Activated T-cell treated with anti-CD3 and anti-CD28 coated beads, Interleukin-2, amount 50 U/mL, for 24 hours (primary cell): ENCODE measurements around the gene HSD11B1.
A peak's percentile ranks its signal among the peaks of the same experiment; 100 is the strongest.

Experiments used
- DNase-seq: peaks from one replicate; pipeline ENCODE4 v3.0.0-alpha.2; 2020
- H3K27ac Mint-ChIP-seq: 2 replicates; pipeline ENCODE4 v1.8.0; 2020; ENCODE audit warnings: mild to moderate bottlenecking, mixed read lengths
- H3K27me3 Mint-ChIP-seq: 2 replicates; pipeline ENCODE4 v1.8.0; 2020; ENCODE audit warnings: mixed read lengths
- H3K36me3 Mint-ChIP-seq: 2 replicates; pipeline ENCODE4 v1.8.0; 2020; ENCODE audit warnings: low read depth, mixed read lengths
- H3K4me1 Mint-ChIP-seq: 2 replicates; pipeline ENCODE4 v1.8.0; 2020; ENCODE audit warnings: low read depth, mixed read lengths
- H3K4me3 Mint-ChIP-seq: 2 replicates; pipeline ENCODE4 v1.8.0; 2020; ENCODE audit warnings: mild to moderate bottlenecking, moderate library complexity, mixed read lengths
- H3K9me3 Mint-ChIP-seq: 2 replicates; pipeline ENCODE4 v1.8.0; 2020; ENCODE audit warnings: mixed read lengths

HSD11B1 gene

DNA sequence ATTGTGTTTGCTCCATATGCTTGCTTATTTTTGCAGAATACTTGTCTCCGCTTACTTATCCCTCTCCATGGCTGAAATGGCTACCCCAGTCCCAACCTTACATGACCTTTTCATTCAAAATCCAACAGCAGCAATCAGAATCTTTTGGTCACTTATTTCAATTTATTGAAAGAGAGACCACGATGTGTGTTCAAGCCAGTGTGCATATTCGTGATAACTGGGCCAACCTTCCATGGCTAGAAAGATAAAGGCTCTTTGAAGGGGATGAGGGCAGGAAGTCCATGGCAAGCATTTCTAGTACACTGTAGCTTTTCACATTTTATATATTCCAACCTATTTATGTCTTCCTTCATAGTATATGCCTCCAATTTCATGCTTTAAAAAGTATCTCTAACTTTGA, 23.1 kb downstream of the HSD11B1 start:
- no peak overlapping the region for H3K27ac Mint-ChIP-seq
- no peak for DNase-seq
- no peaks in the 10 kb centered on the region for H3K9me3 Mint-ChIP-seq
- no peaks in the 10 kb centered on the region for H3K27me3 Mint-ChIP-seq
- no peak overlapping the region for H3K4me3 Mint-ChIP-seq
- peaks cover 49% of the 10 kb centered on the region for H3K4me1 Mint-ChIP-seq
- no peaks in the 10 kb centered on the region for H3K36me3 Mint-ChIP-seq

DNA sequence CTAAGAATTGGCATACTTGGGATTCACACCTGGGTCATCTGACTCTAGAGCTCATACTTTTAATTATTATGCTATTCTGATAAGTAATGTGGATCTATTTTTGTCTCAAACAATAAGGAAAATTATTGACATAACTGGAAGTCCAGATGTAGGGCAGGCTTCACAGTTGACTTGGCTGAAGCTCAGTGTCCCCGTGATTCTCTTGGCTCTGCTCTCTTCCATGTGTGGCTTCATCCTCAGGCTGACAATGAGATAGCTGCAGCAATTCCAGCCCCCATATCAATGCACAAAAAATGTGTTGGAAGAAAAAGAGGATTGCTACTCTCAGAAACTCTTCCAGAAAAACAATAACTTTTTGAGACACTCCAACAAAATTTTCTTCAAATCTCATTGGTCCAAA, 23.8 kb downstream of the HSD11B1 start:
- H3K36me3 Mint-ChIP-seq: no peaks in the 10 kb centered on the region
- no peak overlapping the region for H3K4me3 Mint-ChIP-seq
- H3K27ac Mint-ChIP-seq: no peak overlapping the region
- DNase-seq: no peak
- H3K4me1 Mint-ChIP-seq: peaks cover 48% of the 10 kb centered on the region
- H3K9me3 Mint-ChIP-seq: no peaks in the 10 kb centered on the region
- no peaks in the 10 kb centered on the region for H3K27me3 Mint-ChIP-seq

DNA sequence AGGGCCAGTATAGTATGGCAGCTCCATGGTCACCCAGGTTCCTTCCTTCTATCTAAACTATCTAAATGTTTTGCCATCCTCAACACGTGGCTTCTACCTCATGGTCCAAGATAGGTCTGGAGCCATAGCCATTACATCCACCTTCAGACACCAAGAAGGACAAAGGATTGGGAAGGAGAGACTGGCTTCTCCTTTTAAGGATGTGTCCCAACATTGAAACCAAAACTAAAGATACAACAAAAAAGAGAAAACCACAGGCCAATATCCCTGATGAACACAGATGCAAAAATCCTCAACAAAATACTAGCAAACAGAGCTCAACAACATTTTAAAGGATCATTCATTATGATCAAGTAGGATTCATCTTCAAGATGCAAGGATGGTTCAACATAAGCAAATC, 24.8 kb downstream of the HSD11B1 start:
- H3K4me3 Mint-ChIP-seq: no peak overlapping the region
- H3K27me3 Mint-ChIP-seq: no peaks in the 10 kb centered on the region
- H3K27ac Mint-ChIP-seq: no peak overlapping the region
- no peaks in the 10 kb centered on the region for H3K36me3 Mint-ChIP-seq
- DNase-seq: no peak
- H3K4me1 Mint-ChIP-seq: peaks cover 46% of the 10 kb centered on the region
- H3K9me3 Mint-ChIP-seq: no peaks in the 10 kb centered on the region

DNA sequence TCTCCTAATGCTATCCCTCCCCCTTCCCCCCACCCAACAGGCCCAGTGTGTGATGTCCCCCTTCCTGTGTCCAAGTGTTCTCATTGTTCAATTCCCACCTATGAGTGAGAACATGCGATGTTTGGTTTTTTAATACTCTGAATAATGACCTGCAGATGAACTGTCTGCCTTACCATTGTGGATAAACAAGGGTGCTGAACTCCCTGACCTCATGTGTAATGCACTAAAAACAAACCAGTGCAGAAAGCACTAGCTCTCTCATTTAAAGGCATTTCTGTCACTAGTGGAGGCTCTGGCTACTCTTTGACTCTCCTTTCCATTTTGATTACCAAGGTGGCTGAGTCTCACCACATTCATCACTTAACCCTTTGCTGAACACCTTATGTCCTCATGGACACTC, 28.1 kb downstream of the HSD11B1 start:
- no peak overlapping the region for H3K27ac Mint-ChIP-seq
- H3K36me3 Mint-ChIP-seq: no peaks in the 10 kb centered on the region
- no peak for DNase-seq
- no peaks in the 10 kb centered on the region for H3K27me3 Mint-ChIP-seq
- H3K9me3 Mint-ChIP-seq: no peaks in the 10 kb centered on the region
- H3K4me3 Mint-ChIP-seq: no peak overlapping the region
- peaks cover 46% of the 10 kb centered on the region for H3K4me1 Mint-ChIP-seq

DNA sequence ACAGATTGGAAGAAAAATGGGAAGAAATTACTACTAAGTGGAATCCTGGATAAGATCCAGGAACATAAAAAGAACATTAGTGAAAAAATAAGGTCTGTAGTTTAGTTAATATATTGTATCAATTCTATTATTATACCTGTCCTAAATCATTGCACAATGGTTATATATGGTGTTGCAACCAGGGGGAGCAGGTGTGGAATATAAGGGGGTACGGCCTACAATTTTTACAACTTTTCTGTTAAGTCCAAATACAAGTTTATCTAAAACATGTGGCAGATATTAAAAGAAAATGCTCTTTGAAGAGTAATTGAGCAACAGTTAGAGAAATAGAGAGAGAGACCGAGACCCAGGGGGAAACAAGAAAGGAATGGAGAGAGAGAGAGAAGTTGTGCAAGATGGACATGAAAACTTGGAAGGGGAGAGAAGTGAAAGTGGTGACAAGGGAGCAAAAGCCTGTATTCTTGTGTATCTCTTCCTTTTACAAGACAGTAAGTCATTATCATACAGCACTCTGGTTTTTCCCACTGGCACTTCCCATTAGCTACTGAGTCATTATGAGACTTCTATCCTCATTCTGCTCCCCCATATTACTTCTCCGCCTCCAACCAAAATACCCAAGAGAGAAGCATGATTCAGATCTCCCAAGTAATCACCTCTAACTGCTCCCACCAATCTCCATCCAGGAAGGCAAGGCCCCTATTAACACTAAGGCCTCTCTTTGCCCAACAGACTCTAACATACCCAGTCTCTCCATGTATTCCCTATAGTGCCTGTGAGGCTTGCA, 29.0 kb downstream of the HSD11B1 start:
- Mint-ChIP-seq H3K27ac (peak overlapping the region; percentile 66), H3K4me3 (peak overlapping the region; percentile 24), H3K9me3 (no peaks in the 10 kb centered on the region), H3K27me3 (no peaks in the 10 kb centered on the region), H3K36me3 (no peaks in the 10 kb centered on the region), H3K4me1 (peaks cover 44% of the 10 kb centered on the region)
- no peak for DNase-seq

DNA sequence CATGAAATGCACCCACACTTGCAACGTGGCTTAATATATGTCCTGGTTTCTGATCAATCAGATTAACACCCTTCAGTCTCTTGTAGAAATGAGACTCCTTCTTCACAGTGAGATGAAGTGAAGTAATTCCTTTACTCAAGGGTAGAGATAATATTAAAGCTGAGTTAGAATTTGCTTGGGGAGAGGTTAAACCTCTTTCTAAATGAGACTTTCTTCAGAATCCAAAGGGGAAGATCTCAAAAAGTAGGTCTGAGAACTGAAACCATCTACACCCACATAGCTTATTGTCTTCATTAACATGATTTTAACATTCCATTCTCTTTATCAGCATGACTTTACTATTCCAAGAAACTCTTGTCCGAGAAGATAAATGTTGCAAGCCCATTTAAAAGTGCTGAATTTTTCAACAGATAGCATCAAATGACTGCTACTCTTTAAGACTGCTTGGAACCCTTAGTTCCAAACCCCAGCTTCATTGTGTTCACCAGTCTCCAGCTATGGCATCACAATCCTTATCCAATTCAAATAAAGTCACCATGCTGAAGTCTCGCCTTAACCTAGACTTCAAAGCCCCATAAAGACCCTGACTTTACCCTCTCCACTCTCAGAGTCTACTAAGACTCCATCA, 32.0 kb downstream of the HSD11B1 start:
- Mint-ChIP-seq H3K27ac (peak overlapping the region; percentile 85), H3K27me3 (no peaks in the 10 kb centered on the region), H3K36me3 (no peaks in the 10 kb centered on the region), H3K4me3 (no peak overlapping the region), H3K9me3 (no peaks in the 10 kb centered on the region), H3K4me1 (peaks cover 47% of the 10 kb centered on the region)
- no peak for DNase-seq

DNA sequence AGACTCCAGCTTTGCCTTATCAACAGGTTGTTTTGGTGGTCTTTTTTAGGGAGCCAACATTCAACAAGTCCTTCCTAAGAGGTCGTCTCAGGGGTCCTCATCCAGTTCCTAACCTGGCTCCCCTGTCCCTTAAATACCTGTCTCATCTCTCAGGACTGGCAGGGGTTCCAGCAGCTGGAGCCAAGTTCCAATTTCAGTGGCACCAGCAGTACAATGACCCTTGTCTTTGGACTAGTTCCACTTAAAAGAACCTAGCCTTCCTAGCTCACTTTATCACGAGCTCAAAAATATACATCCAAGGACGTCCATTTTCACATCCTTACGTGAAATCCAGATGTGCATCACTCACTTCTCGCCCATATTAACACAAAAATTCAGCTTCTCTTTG, 32.5 kb downstream of the HSD11B1 start:
- H3K4me3 Mint-ChIP-seq: no peak overlapping the region
- DNase-seq: no peak
- peak overlapping the region; percentile 85 for H3K27ac Mint-ChIP-seq
- H3K36me3 Mint-ChIP-seq: no peaks in the 10 kb centered on the region
- H3K9me3 Mint-ChIP-seq: no peaks in the 10 kb centered on the region
- peaks cover 52% of the 10 kb centered on the region for H3K4me1 Mint-ChIP-seq
- no peaks in the 10 kb centered on the region for H3K27me3 Mint-ChIP-seq

DNA sequence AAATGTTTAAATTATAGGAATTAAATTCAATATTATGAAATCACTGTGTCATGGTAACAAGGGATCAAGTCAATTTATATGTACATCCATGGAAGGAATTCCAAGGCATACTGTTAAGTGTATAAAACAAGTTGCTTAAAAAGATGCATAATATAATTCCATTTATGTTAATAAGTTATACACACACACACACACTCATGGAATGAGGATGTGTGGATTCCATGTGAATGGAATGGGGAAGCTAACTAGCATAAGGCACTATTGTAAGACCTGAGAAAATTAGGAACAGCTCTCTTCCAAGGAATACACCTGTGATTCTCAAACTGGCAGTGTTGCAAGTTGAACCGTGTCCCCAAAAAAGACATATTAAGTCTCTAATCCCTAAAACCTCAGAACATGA, 33.6 kb downstream of the HSD11B1 start:
- no peak overlapping the region for H3K4me3 Mint-ChIP-seq
- DNase-seq: no peak
- H3K27me3 Mint-ChIP-seq: no peaks in the 10 kb centered on the region
- no peak overlapping the region for H3K27ac Mint-ChIP-seq
- no peaks in the 10 kb centered on the region for H3K36me3 Mint-ChIP-seq
- peaks cover 56% of the 10 kb centered on the region for H3K4me1 Mint-ChIP-seq
- H3K9me3 Mint-ChIP-seq: no peaks in the 10 kb centered on the region

DNA sequence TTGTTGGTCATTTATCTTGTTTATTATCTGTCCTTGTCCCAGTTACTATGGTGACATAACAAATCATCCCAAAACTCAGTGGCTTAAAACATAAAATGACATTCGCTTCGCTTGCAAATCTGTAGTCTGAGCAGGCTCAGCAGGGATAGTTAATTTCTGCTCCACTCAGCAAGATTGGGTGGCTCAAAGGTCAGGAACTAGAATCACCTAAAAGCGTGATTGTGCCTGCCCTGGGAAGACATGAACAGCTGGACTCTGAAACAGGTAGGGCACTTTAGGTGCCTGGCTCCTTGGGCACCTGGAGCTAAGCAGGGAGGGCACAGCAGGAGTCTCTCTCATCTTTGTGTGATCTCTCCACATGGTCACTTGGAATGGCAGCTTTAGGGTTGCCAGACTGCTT, 36.5 kb downstream of the HSD11B1 start:
- no peaks in the 10 kb centered on the region for H3K9me3 Mint-ChIP-seq
- H3K36me3 Mint-ChIP-seq: no peaks in the 10 kb centered on the region
- DNase-seq: no peak
- peak overlapping the region; percentile 3 for H3K27ac Mint-ChIP-seq
- H3K27me3 Mint-ChIP-seq: no peaks in the 10 kb centered on the region
- peaks cover 39% of the 10 kb centered on the region for H3K4me1 Mint-ChIP-seq
- H3K4me3 Mint-ChIP-seq: no peak overlapping the region

DNA sequence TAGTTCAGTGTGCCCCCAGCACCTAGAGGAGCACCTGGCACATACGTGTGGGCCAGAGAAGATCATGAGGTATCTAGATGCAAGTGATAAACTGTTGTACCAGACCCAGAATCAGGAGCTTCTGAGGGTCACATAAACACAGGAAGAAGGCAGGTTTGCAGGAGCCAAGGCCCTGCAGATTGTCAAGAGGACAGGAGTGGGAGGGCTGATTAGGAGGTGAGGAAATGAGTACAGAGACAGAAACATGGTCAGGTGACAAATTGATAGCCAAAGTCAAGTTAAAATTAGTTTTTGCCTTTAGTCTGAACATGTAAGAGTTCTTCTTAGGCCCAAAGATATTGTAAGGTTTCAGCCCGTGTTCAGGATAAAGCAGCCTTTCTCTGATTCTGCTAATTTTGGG, 37.2 kb downstream of the HSD11B1 start:
- no peak for DNase-seq
- Mint-ChIP-seq H3K4me1 (peaks cover 39% of the 10 kb centered on the region), H3K27ac (peak overlapping the region; percentile 3), H3K27me3 (no peaks in the 10 kb centered on the region), H3K36me3 (no peaks in the 10 kb centered on the region), H3K9me3 (no peaks in the 10 kb centered on the region), H3K4me3 (no peak overlapping the region)

DNA sequence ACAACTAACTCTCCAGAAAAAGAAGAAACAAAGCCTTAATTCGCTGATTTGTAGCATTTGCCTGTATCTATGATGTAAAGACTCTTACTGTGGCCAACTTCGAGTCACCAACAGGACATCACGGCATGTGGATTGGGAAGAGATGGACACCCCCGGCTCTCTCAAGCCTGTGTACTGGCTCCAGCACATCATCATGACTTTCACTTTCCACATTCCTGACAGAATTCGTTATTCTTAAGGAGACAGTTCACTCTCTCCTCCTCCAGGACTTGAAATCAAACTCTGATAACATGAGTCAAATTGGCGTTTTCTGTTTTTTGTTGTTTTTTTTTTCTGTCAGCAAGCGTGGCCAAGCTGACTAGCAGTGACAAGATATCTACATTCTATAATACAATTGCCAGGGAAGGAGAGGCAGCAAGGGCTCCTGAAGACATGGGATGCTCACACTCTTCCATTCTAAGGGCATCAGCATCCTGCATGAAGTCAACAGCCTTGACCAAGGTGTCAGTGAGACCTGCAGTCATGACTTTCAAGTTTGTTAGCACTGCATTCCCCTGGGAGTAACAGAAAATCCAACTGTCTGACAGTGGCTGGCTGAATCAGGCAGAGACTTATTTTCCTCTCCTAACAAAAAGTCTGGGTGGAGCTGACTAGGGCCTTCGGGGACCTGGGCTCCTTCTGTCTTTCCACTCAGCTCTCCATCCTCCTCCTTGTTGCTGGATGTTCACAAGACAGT, 37.9 kb downstream of the HSD11B1 start:
- no peak for DNase-seq
- no peaks in the 10 kb centered on the region for H3K9me3 Mint-ChIP-seq
- no peak overlapping the region for H3K4me3 Mint-ChIP-seq
- peak overlapping the region; percentile 58 for H3K27ac Mint-ChIP-seq
- no peaks in the 10 kb centered on the region for H3K36me3 Mint-ChIP-seq
- peaks cover 41% of the 10 kb centered on the region for H3K4me1 Mint-ChIP-seq
- H3K27me3 Mint-ChIP-seq: no peaks in the 10 kb centered on the region

DNA sequence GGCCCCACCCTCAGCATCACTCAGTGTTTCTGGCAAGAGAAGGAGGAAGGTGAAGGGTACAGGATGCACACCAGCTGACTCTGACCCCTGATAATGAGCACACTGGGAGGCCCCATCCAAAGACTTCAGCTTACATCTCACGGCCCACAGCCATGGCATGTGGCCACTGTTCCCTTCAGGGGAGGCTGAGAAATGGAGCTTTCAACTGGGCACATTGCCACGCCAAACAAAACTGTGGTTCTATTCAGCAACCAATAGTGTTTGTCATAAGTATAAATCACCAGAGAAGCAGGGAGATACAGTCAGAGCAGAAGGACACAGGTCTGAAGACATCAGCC, 38.5 kb downstream of the HSD11B1 start:
- H3K36me3 Mint-ChIP-seq: no peaks in the 10 kb centered on the region
- no peak overlapping the region for H3K4me3 Mint-ChIP-seq
- H3K27ac Mint-ChIP-seq: peak overlapping the region; percentile 58
- H3K9me3 Mint-ChIP-seq: no peaks in the 10 kb centered on the region
- no peaks in the 10 kb centered on the region for H3K27me3 Mint-ChIP-seq
- H3K4me1 Mint-ChIP-seq: peaks cover 44% of the 10 kb centered on the region
- DNase-seq: no peak

DNA sequence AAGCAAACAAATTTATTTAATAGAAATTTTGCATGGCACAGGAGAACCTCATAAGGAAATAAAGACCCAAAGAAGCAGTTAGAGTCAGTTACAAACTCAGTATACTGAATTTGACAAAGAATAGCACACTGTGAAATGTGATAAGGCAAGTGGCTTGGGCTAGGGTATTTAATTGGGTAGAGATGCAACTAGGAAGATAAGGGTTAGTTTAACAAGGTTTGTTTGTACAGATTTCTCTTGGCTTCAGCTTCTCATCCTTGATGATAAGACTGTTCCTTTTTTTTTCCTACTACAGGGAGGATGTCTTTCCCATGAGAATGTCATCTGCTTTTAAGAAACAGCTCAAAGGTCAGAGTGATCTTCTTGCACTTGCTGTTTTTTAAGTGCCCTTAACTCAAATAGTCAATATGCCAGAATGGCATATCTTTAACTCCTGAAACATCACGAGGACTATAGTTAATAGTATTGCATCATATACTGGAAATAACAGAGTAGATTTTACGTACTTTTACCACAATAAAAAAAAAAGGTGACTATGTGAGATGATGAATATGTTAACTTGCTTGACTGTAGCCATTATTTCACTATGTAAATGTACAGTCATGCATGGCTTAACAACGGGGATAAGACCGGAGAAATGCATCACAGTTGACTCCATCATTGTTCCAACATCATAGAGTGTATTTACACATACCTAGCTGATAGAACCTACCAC, 42.0 kb downstream of the HSD11B1 start:
- H3K4me3 Mint-ChIP-seq: no peak overlapping the region
- no peaks in the 10 kb centered on the region for H3K27me3 Mint-ChIP-seq
- DNase-seq: no peak
- H3K36me3 Mint-ChIP-seq: no peaks in the 10 kb centered on the region
- H3K9me3 Mint-ChIP-seq: no peaks in the 10 kb centered on the region
- H3K4me1 Mint-ChIP-seq: peaks cover 69% of the 10 kb centered on the region
- peak overlapping the region; percentile 85 for H3K27ac Mint-ChIP-seq

DNA sequence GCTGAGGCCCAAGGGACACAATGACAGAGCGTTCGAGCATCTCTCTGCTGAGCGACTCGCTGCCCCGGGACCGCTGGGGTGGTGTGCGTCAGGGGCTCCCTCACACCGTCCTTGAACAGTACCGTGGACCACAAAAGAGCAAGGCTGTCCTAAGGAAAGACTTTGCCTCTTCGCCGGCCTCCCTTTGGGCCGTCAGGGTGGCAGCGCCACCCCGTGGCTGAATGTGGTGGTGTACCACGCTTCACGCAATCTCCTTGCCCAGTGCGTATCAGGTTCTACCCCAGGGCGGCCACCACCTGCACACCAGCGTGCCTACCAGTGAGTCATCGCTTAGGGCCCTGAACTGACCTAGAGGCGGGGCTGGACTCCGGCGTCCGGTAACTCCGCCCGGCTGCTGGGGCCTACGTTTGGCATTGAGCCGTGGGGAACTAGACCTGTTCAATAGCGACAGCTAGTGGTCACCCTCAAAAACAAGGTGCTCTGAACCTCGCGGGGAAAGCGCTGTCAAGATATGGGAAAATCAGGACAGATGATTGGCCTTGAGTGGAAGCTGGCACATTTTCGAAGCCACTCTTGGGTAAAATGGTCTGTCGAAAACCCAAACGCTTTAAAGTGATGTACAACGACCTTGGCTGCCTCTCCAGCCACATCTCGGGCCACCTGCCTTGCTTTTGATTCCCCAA, 43.1 kb downstream of the HSD11B1 start:
- no peaks in the 10 kb centered on the region for H3K27me3 Mint-ChIP-seq
- peak overlapping the region; percentile 85 for H3K27ac Mint-ChIP-seq
- H3K9me3 Mint-ChIP-seq: no peaks in the 10 kb centered on the region
- peak; percentile 96 for DNase-seq
- peaks cover 70% of the 10 kb centered on the region for H3K4me1 Mint-ChIP-seq
- H3K36me3 Mint-ChIP-seq: no peaks in the 10 kb centered on the region
- H3K4me3 Mint-ChIP-seq: peak overlapping the region; percentile 62
